Neural crest cell (in vitro differentiated cells): ENCODE data around the gene HSD3B2. TPM values are rescaled to one million over a fixed set of nuclear protein-coding genes. Genes with fewer than 3 reads are reported as not detected.
"Not testable (repeated sequence)": the region's sequence is repeated elsewhere in the genome, so short reads cannot be mapped to it uniquely, and the experiment has no call there.

Source experiments
- DNase-seq: peaks from one replicate; pipeline ENCODE4 v3.0.0; 2021; ENCODE audit warnings: low read depth, mixed read lengths, low spot score
- H3K27ac Mint-ChIP-seq: one replicate; pipeline ENCODE4 v1.8.0; 2021; ENCODE audit warnings: mild to moderate bottlenecking, mixed read lengths; ENCODE audit not compliant: unreplicated experiment
- H3K27me3 Mint-ChIP-seq: 2 replicates; pipeline ENCODE4 v1.8.0; 2021; ENCODE audit warnings: low read depth, mild to moderate bottlenecking, mixed read lengths
- H3K36me3 Mint-ChIP-seq: 2 replicates; pipeline ENCODE4 v1.8.0; 2021; ENCODE audit warnings: low read depth, mild to moderate bottlenecking, mixed read lengths
- H3K4me1 Mint-ChIP-seq: 2 replicates; pipeline ENCODE4 v1.8.0; 2021; ENCODE audit warnings: mixed read lengths
- H3K4me3 Mint-ChIP-seq: one replicate; pipeline ENCODE4 v1.8.0; 2021; ENCODE audit warnings: mild to moderate bottlenecking, mixed read lengths
- H3K9me3 Mint-ChIP-seq: 2 replicates; pipeline ENCODE4 v1.8.0; 2021; ENCODE audit warnings: mixed read lengths
- total RNA-seq: library from RNA; stranded (reverse); gene quantifications from 2 replicates; pipeline ENCODE4 v1.2.1, GENCODE V29; 2021
- TF ChIP-seq, protein P1 (sequence below): fragments of 200-600 bp; sonication (generic); conservative IDR thresholded peaks from 2 replicates; pipeline ENCODE4 v1.5.0; 2021; ENCODE audit warnings: antibody characterized with exemption, mild to moderate bottlenecking

Gene HSD3B2
- total RNA-seq, 1 donor from 2014 or later = not detected

DNA sequence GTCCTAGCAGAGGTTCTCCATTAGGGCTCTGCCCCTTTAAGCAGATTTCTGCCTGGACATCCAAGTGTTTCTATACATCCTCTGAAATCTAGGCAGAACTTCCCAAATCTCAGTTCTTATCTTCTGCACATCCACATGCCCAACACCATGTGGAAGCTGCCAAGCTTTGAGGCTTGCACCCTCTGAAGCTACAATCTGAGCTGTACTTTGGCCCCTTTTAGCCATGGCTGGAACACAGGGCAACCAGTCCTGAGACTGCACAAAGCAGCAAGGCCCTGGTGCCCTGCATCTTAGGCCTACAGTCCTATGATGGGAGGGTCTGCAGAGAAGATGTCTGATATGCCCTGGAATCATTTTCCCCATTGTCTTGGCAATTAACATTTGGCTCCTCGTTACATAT is 38.4 kb upstream of the HSD3B2 start:
- peaks cover 3% of the 10 kb centered on the region for H3K9me3 Mint-ChIP-seq
- no peaks in the 10 kb centered on the region for H3K36me3 Mint-ChIP-seq
- no peak overlapping the region for H3K27ac Mint-ChIP-seq
- no peaks in the 10 kb centered on the region for H3K4me1 Mint-ChIP-seq
- no peak for DNase-seq
- H3K27me3 Mint-ChIP-seq = peaks cover 3% of the 10 kb centered on the region
- H3K4me3 Mint-ChIP-seq = no peak overlapping the region
- TF ChIP-seq, protein P1, sequence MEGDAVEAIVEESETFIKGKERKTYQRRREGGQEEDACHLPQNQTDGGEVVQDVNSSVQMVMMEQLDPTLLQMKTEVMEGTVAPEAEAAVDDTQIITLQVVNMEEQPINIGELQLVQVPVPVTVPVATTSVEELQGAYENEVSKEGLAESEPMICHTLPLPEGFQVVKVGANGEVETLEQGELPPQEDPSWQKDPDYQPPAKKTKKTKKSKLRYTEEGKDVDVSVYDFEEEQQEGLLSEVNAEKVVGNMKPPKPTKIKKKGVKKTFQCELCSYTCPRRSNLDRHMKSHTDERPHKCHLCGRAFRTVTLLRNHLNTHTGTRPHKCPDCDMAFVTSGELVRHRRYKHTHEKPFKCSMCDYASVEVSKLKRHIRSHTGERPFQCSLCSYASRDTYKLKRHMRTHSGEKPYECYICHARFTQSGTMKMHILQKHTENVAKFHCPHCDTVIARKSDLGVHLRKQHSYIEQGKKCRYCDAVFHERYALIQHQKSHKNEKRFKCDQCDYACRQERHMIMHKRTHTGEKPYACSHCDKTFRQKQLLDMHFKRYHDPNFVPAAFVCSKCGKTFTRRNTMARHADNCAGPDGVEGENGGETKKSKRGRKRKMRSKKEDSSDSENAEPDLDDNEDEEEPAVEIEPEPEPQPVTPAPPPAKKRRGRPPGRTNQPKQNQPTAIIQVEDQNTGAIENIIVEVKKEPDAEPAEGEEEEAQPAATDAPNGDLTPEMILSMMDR = no peak

GRCh38 chr1:119377594-119377993 is 37.4 kb upstream of the HSD3B2 start:
- not testable (repeated sequence) for H3K4me1 Mint-ChIP-seq, H3K4me3 Mint-ChIP-seq, H3K9me3 Mint-ChIP-seq, DNase-seq, H3K27me3 Mint-ChIP-seq, H3K27ac Mint-ChIP-seq, H3K36me3 Mint-ChIP-seq

DNA sequence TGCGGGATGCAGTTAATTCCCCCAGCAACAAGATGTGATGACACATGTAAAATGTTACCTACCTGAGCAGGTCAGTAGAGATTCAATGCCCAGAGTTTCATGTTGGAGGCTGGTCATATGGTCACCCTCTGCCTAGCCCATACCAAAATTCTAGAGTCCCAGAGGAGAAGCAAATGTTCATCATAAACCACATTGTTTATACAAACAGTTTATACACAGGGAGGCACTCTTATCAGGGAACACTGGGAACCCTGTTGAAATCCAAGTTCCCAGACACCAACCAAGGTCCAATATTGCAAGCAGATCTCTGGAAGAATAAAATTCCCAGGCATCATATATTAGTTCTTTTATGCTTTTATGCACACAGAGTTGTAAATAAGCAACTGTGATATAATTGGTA is 35.8 kb upstream of the HSD3B2 start:
- Mint-ChIP-seq H3K4me1 (no peaks in the 10 kb centered on the region), H3K4me3 (no peak overlapping the region), H3K36me3 (no peaks in the 10 kb centered on the region), H3K27me3 (peaks cover 2% of the 10 kb centered on the region), H3K9me3 (peaks cover 3% of the 10 kb centered on the region), H3K27ac (no peak overlapping the region)
- TF ChIP-seq, protein P1 = no peak
- DNase-seq = no peak

DNA sequence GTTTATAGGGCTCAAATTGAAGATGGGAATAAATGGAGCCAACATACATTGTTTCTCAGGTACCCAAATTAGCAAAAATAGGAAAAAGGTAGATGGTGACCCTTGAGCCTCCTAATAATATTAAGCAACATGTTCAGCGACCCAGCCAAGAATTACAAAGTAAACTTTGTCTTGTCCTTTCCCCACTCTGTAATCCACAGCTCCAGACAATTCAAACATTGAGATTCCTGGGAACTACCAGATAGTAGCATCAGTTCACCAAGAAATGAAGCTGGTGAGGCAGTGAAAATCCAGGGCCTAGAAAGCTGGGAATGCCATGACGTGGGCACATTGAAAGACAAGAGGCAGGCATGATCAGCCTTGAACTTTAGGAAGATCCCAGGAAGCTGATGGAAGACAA is 34.6 kb upstream of the HSD3B2 start:
- H3K4me3 Mint-ChIP-seq = no peak overlapping the region
- no peaks in the 10 kb centered on the region for H3K4me1 Mint-ChIP-seq
- no peaks in the 10 kb centered on the region for H3K27me3 Mint-ChIP-seq
- no peak for DNase-seq
- TF ChIP-seq, protein P1 = no peak
- peaks cover 3% of the 10 kb centered on the region for H3K9me3 Mint-ChIP-seq
- no peaks in the 10 kb centered on the region for H3K36me3 Mint-ChIP-seq
- H3K27ac Mint-ChIP-seq = no peak overlapping the region

GRCh38 chr1:119380983-119381662 is 33.8 kb upstream of the HSD3B2 start:
- Mint-ChIP-seq H3K4me1 (no peaks in the 10 kb centered on the region), H3K27ac (no peak overlapping the region), H3K27me3 (no peaks in the 10 kb centered on the region), H3K36me3 (no peaks in the 10 kb centered on the region), H3K4me3 (no peak overlapping the region), H3K9me3 (peaks cover 3% of the 10 kb centered on the region)
- DNase-seq = no peak
- TF ChIP-seq, protein P1 = no peak

DNA sequence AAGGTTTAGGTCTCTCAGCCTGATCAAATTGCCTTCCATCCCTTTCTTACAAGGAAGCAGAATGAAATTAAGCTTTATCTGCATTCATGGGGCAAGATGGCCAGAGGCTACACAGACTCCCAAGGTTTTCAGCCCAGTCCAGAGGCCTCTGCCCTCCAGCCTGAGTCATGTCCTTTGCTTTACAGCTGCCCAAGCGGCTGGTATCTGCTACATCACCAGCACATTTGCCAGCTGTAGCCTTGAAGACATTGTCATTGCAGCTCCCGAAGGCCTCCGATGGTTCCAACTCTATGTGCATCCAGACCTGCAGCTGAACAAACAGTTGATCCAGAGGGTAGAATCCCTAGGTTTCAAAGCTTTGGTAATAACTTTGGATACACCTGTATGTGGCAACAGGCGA is 30.4 kb upstream of the HSD3B2 start:
- Mint-ChIP-seq H3K4me1 (no peaks in the 10 kb centered on the region), H3K27me3 (no peaks in the 10 kb centered on the region), H3K36me3 (no peaks in the 10 kb centered on the region), H3K4me3 (no peak overlapping the region), H3K9me3 (no peaks in the 10 kb centered on the region), H3K27ac (no peak overlapping the region)
- TF ChIP-seq, protein P1 = no peak
- no peak for DNase-seq
